ENCODE data around the gene ASPSCR1. TPM values are rescaled to one million over a fixed set of nuclear protein-coding genes. Genes with fewer than 3 reads are reported as not detected.

ASPSCR1 gene
- total and polyA plus RNA-seq, 2 of the 13 experiments (the other 11 are each of a cell fraction or from before 2014, with no cell fraction given): 274 to 314 TPM

DNA sequence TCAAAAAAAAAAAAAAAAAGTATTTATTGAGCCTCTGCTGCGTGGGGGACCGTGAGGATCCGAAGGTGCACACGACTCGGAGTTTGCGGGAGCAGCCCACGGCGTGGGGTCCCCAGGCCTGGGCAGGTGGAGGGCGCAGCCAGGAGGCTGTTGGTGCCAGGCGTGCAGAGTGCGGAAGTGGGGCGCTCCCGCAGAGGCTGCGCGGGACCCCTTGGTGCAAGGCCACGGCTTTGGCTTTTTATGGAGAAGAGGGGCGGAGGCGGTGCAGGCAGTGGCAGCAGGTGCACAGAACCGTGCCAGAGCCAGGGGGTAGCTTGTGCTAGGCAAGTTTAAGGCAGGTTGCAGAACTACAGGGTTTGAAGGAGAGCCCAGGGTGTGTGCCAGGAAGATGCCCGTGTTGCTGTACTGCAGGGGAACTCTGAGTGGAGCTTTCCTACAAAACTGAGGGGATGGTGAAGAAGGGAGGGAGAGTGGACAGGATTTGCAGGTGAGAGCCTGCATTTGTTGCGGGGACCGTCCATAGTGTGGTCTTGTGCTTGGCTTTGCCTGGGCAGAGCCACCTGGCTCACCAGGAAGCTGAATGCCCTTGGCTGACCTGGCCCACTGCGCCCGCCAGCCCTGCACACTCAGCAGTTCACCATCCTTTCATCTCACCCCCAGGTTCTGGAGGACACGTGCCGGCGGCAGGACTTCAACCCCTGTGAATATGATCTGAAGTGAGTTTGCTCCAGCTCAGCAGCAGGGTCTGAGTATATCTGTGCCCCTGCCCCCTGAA is 1.3 kb downstream of the ASPSCR1 start:
- Histone ChIP-seq H3K27ac (ENCODE audit: extremely low read length, insufficient read depth, low read length) (peak overlapping the region; percentile 85), H3K27me3 (ENCODE audit: control insufficient read depth in 1 of 2, insufficient read depth in 2 of 2, low read length in 2 of 2) (no peaks in the 10 kb centered on the region), H4K20me1 (ENCODE audit: insufficient read depth, low read length) (no peaks in the 10 kb centered on the region), H3K36me3 (replicated peaks in 1 of 2; ENCODE audit: control insufficient read depth in 1 of 2, insufficient read depth in 2 of 2, low read length in 2 of 2) (peaks cover 4 to 18% of the 10 kb centered on the region in 2 experiments; a peak in 4 of 5 replicates), H3K4me2 (ENCODE audit: low read depth, low read length) (peak overlapping the region; percentile 91), H3K9me3 (ENCODE audit: low read length) (peaks cover 3% of the 10 kb centered on the region; the same call in 1 of the 2 replicates), H3K9ac (ENCODE audit: insufficient read depth, low read depth, low read length) (peak overlapping the region; percentile 95), H3K4me1 (ENCODE audit: insufficient read depth, low read length) (peaks cover 64% of the 10 kb centered on the region), H3K79me2 (ENCODE audit: insufficient read depth, low read length) (peaks cover 26% of the 10 kb centered on the region), H2AFZ (ENCODE audit: low read length) (no peak overlapping the region), H3K4me3 (replicated peaks in 1 of 3; ENCODE audit: insufficient read depth in 1 of 3, low read depth in 2 of 3, low read length in 3 of 3) (peak overlapping the region; percentile 86 to 92 (median 87))
- DNase-seq (ENCODE audit: low spot score): no peak
- ATAC-seq: no peak
- 86% methylated on average over 26 of the region's 27 CpGs for WGBS (ENCODE audit: low lambda C conversion rate)
- POLR2A ChIA-PET: interaction anchor here (0.8 to 14.1 kb wide), 9 partner anchors 10 to 128 kb away, joined by 3 to 382 read pairs (median 4); partner anchors contain the start of genes CENPX, LRRC45 and NOTUM
- TSS peak; percentile 56 for BruUV-seq (replicated peaks)
- intact Hi-C loops (cut with micrococcal nuclease; ENCODE audit: unreplicated experiment): loop anchor here (10.0 kb wide), 1 partner anchor 116 kb away; the partner anchor contains the start of gene FASN
- in situ Hi-C loops (cut with HindIII; ENCODE audit: extremely low pct_ligation_motif_present, low pct_unique_long_range_greater_than_20kb): no loop called here
- CTCF ChIA-PET (ENCODE audit: low intra/inter-chr PET ratio, low total read pairs): interaction anchor here (1.4 to 5.6 kb wide), 3 partner anchors 16 to 41 kb away, joined by 3 to 25 read pairs (median 3); partner anchors contain the start of gene NOTUM
- FAIRE-seq: no peak
- no peak for TF ChIP-seq IRF2 (CRISPR knock-in tag; IDR thresholded peaks at IDR 0.05)
- TF ChIP-seq, protein P1, sequence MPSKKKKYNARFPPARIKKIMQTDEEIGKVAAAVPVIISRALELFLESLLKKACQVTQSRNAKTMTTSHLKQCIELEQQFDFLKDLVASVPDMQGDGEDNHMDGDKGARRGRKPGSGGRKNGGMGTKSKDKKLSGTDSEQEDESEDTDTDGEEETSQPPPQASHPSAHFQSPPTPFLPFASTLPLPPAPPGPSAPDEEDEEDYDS (CRISPR knock-in tag; IDR thresholded peaks at IDR 0.05): no peak
- no peak for TF ChIP-seq KLF15 (CRISPR knock-in tag; IDR thresholded peaks at IDR 0.05; ENCODE audit: borderline replicate concordance)
- no peak for TF ChIP-seq ZNF747 (CRISPR knock-in tag; IDR thresholded peaks at IDR 0.05; ENCODE audit: borderline replicate concordance)
- TF ChIP-seq ZNF333 (CRISPR knock-in tag; IDR thresholded peaks at IDR 0.05; ENCODE audit: borderline replicate concordance): 0 out of 2 replicates have a peak, but pooled peaks have one; percentile 14
- TF ChIP-seq ZKSCAN5 (CRISPR knock-in tag; IDR thresholded peaks at IDR 0.05): no peak
- no peak for TF ChIP-seq HNRNPK (IDR thresholded peaks at IDR 0.05; ENCODE audit: low read depth, low read length, poor library complexity, severe bottlenecking)
- 0 out of 2 replicates have a peak, but pooled peaks have one; percentile 25 for TF ChIP-seq ZNF772 (CRISPR knock-in tag; IDR thresholded peaks at IDR 0.05)
- TF ChIP-seq ZBTB38 (CRISPR knock-in tag; IDR thresholded peaks at IDR 0.05): peak; percentile 91
- no peak for TF ChIP-seq HOXA9 (CRISPR knock-in tag; IDR thresholded peaks at IDR 0.05; ENCODE audit: borderline replicate concordance)
- no peak for TF ChIP-seq YY1 (IDR thresholded peaks at IDR 0.05; ENCODE audit: insufficient read depth, insufficient replicate concordance, low read depth, low read length)
- TF ChIP-seq, protein P2, sequence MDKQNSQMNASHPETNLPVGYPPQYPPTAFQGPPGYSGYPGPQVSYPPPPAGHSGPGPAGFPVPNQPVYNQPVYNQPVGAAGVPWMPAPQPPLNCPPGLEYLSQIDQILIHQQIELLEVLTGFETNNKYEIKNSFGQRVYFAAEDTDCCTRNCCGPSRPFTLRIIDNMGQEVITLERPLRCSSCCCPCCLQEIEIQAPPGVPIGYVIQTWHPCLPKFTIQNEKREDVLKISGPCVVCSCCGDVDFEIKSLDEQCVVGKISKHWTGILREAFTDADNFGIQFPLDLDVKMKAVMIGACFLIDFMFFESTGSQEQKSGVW (CRISPR knock-in tag; IDR thresholded peaks at IDR 0.05; ENCODE audit: borderline replicate concordance): no peak
- no peak for TF ChIP-seq CBX2 (IDR thresholded peaks at IDR 0.05; ENCODE audit: low read depth, low read length)
- no peak for TF ChIP-seq CBX2 (CRISPR knock-in tag; IDR thresholded peaks at IDR 0.05; ENCODE audit: low read depth)
- TF ChIP-seq JUN (CRISPR knock-in tag; IDR thresholded peaks at IDR 0.05): no peak
- TF ChIP-seq HMG20B (CRISPR knock-in tag; conservative IDR thresholded peaks at IDR 0.05): no peak
- TF ChIP-seq, protein P3, sequence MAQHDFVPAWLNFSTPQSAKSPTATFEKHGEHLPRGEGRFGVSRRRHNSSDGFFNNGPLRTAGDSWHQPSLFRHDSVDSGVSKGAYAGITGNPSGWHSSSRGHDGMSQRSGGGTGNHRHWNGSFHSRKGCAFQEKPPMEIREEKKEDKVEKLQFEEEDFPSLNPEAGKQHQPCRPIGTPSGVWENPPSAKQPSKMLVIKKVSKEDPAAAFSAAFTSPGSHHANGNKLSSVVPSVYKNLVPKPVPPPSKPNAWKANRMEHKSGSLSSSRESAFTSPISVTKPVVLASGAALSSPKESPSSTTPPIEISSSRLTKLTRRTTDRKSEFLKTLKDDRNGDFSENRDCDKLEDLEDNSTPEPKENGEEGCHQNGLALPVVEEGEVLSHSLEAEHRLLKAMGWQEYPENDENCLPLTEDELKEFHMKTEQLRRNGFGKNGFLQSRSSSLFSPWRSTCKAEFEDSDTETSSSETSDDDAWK (CRISPR knock-in tag; IDR thresholded peaks at IDR 0.05): no peak
- TF ChIP-seq TAF15 (IDR thresholded peaks at IDR 0.05; ENCODE audit: low read depth, low read length, poor library complexity, severe bottlenecking): no peak
- TF ChIP-seq NRL (CRISPR knock-in tag; IDR thresholded peaks at IDR 0.05; ENCODE audit: borderline replicate concordance): peak; percentile 14; the same call in 1 of the 2 replicates
- TF ChIP-seq ZNF230 (CRISPR knock-in tag; IDR thresholded peaks at IDR 0.05): no peak
- no peak for TF ChIP-seq CCDC6 (CRISPR knock-in tag; IDR thresholded peaks at IDR 0.05)
- no peak for TF ChIP-seq ZNF143 (CRISPR knock-in tag; IDR thresholded peaks at IDR 0.05)
